HG03354 (cell line): Measurements from ENCODE around the gene NOS2.
A peak's percentile ranks its signal among the peaks of the same experiment; 100 is the strongest.
"Not testable (repeated sequence)": the region's sequence is repeated elsewhere in the genome, so short reads cannot be mapped to it uniquely, and the experiment has no call there.

Source experiments
- ATAC-seq: cut with Tn5 transposase; IDR thresholded peaks from one replicate; pipeline ENCODE4 v1.9.1; 2021; ENCODE audit warnings: mild to moderate bottlenecking; ENCODE audit not compliant: unreplicated experiment, poor library complexity, severe bottlenecking

Gene NOS2

DNA sequence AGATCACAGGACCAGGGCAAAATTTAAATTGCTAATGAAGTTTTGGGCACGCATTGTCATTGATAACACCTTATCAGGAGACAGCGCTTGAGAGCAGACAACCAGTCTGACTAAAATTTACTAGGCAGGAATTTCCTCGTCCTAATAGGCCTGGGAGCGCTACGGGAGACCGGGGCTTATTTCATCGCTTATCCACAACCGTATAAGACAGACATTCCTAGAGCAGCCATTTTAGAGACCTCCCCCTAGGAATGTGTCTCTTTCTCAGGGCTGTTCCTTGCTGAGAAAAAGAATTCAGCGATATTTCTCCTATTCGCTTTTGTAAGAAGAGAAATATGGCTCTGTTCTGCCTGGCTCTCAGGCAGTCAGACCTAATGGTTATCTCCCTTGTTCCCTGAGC lies 21.8 kb upstream of the NOS2 start:
- not testable (repeated sequence) for ATAC-seq

DNA sequence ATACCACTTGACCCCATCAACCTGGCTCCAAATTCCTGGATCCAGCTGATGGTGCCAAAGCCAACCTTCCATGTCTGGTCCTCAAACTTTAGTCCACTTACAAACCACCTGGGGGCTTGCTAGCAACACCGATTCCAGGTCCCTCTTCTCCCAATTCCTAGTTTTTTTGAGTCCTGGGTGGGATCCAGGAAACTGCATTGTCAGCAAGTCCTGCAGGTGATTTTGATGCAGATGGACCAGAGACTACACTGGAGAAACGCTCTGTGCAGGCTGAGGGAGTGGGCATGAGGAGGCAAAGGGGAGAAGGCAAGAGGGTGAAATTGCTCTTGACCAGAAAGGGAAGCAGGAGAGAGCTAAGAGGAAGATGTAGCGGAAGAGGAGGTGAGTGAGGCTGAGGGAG lies 21.0 kb upstream of the NOS2 start:
- ATAC-seq = no peak

DNA sequence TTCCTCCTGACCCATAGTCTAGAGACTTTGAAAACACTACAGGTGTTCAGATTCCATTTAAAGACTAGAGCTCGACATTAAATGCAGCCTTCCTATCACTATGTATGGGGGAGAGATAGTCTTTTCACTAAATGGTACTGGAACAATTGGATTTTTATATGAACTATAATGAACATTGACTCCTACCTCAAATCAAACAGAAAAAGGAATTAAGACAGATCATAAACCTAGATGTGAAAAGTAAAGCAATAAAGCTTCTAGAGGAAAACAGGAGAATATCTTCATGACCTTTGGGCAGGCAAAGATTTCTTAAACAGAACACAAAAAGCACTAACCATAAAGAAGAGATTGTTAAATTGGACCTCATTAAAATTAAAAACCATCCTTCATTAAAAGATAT lies 18.8 kb upstream of the NOS2 start:
- no peak for ATAC-seq

DNA sequence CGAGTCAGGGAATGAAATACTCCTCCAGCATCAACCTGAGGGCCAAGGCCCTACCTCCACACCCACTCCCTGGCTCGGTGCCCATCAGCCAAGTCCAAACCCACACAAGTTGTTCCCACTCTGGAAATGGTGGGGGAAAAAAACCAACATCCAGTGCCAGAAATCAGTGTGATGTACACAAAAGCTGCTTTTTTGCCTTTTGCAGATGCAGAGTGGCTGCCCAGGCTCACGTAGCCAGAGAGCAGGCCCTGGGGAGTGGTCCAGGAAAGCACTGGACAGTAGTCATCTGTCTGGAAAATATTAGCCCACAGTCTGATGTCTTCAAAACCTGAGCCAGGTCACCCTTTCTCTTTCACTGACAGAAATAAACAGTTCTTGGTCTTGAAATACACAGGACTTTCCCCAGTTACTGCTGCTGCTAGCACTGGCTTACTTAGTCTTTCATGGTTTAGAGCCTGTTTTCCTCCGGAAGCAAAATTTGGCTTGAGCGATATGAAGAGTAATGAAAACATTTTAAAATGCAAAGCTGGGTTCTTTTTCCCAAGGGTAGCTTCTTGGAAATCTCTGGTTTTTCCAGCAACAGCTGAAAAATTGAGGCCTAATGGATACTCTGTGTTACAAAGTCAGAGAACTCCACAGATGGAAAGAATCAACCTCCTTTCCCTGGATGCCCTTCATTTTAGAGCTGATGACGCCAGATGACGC lies 18.2 kb upstream of the NOS2 start:
- ATAC-seq = no peak

DNA sequence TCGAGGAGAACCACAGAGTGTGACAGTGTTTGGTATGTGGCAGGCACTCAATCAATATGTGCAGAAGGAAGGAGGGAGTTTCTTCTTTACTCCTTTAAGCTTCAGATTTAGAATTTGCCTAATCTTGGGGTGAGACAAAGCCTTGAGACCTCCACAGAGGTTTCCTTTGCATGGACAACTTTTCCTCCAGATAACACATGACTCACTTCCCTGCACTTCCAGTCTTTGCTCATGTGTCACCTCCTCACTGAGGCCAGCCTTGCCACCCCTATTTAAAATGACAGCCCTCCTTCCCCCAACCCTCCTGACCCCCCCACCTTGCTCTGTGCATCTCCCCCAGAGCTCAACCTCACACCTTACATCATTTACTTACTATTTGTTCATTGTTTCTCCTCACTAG lies 17.4 kb upstream of the NOS2 start:
- ATAC-seq = no peak

DNA sequence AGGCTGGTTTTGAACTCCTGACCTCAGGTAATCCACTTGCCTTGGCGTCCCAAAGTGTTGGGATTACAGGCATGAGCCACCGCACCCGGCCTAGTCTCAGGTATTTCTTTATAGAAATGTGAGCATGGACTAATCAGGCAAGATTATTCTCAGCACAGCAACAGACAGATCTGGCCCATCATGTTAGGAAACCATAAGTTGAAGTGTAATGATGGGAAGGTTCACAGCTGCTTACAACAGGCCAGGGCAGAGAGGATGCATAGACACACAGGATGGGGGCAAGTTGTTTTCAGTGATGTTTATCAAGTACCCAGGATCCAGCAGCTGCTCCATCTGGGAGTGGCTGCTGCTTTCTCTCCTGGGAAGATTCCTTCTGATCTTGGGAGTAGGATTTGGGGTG lies 16.6 kb upstream of the NOS2 start:
- no peak for ATAC-seq

DNA sequence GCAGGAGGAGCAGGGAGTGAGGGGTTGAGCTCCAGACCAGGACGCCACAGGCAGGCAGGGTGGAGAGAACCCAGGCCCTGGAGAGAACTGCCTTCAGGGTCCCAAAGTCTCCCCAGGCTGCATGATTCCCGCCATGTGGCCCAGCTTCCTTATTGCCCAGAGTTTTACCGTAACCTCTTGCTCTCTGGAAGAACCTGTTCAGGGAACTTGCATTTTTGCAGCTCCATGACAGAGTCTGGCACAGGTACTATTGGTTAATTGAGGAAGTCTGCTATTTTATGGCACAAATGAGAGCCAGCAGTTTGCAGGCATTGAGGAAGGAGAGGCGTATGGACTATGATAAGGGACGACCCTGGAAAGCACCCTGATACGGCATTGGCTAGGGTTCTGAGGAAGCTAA lies 11.6 kb upstream of the NOS2 start:
- ATAC-seq = no peak

DNA sequence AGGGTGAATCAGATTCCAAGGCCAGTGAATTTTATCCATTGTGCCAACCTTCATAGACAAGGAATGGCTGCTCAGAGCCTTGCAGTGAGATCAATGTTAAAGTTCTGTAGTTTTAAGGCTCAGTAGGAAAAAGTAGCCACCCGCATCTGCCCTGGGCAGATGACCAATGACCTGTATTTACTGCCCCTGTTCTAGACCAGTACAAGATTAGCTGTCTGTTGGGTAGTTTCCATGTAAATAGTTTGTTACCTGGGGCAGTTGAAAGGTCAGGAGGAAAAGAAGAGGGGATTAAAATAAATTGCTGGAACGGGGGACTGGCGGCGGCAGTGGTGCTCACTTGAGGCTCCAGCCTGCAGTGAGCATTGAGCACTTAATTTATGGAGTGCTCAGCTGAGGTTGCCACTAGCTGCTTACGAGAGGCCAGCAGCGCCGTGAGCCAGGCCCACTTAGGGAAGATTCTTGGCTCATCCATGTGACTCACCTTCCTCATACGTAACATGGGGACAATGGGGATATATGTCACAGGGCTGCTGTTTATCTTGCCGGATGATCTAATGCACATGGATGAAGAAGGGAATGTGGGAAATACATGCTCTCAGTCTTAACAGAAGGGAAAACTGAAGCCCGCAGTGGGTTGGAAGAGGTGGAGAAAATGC lies 10.7 kb upstream of the NOS2 start:
- no peak for ATAC-seq

DNA sequence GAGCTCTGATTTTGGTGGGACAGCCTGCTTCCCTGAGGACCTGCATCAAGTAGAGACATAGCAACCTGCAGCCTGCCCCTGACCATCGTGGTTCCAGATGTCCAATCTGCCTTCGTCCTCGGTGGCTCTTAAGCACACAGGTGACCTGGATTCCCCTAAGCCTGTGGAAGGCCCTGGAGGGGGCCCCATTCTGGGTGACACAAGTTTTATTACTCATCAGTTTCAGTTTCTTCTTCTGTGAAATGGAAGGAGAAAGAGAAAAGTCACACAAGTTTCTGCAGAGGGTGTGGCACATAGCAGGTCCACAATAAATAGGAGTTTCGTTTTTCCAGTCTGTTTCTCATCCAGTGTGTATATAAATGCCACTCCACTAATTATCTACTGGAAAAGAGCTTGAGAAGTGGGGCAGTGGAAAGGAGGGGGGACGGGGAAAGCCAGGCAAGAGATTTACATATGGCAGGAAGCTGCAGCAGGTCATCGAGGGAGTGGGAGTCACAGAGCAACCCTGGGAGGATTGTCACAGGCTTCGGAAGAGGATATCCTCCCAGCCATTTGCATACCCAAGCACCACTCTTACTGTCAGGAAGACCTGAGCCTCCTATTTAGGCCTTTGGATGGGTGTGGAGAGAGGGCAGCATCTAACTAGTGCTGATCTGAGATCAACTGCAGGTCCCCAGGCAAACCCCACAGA lies 10.0 kb upstream of the NOS2 start:
- ATAC-seq = peak; percentile 49

DNA sequence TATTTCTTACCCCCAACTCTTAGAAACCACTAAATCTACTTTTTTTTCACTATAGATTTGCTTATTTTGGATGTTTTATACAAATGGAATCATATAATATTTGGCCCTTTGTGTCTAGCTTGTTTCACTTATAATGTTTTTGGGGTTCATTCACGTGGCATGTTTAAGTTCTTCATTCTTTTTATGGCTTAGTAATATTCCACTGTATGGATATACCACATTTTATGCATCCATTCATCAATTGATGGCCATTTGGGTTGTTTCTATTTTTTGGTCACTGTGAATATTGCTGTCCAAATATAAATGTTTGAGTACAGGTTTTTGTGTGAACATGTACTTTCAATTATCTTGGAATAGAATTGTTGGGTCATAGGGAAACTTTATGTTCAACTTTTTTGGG lies 9.2 kb upstream of the NOS2 start:
- ATAC-seq = no peak

DNA sequence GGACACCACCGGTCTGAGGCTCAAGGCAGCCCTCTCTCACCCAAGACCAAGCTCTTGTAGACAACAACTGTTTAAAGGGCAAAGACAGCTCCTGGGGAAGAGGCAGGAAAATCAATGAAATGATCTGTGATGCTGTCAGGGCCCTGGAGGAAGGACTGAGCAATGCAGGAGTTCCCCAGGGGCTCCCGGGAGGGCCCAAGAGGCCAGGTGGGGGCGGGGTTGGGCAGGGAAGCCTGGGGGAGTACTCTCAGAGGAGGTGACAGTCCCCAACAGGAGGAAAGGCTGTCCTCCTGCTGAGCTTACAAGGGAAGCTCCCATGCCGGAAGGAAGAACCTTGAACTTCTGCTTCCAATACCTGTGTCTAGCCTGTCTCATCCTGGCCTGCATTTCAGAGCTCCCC lies 8.3 kb upstream of the NOS2 start:
- no peak for ATAC-seq

DNA sequence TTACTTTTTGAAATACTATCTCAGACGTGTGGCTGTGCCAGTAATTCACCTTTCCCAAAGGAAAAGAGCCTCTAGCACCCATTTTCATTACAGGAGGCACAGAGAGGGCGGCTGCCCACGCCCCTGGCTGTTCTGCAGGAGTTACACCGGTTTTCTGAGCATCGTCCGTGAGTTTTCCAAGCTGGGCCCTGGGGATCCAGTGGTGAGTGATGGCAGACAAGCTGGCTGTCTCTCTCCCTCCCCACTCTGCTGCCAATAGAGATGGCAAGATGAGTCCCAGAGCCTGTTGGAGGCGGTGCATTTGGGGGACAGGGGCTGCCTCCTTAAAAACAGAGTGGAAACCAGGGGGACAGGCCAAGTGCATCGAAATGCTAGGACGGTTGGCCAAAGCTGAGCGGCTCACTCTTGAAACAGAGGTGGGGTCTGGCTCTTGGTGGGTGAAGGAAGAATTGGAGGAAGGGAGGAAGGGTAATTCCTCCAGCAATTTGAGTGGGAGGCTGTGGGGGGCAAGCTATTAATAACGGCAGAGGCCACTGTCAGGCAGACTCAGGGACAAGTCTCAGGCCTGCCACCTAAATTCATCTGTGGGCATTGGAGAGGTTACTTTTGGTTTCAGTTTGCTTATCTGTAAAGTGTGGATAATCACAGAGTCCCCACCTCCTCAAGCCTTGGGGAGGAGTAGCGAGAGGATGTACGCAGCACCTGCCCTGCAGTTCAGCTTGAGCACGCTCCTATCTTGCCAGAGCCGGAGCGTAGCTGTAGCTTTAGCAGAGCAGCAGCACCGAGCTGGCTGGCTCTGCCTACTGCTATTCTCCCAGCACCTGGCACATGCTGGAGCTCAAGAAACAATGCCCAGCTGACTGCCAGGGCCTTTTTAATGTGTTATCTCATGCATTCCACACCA lies 7.5 kb upstream of the NOS2 start:
- peak; percentile 75 for ATAC-seq

DNA sequence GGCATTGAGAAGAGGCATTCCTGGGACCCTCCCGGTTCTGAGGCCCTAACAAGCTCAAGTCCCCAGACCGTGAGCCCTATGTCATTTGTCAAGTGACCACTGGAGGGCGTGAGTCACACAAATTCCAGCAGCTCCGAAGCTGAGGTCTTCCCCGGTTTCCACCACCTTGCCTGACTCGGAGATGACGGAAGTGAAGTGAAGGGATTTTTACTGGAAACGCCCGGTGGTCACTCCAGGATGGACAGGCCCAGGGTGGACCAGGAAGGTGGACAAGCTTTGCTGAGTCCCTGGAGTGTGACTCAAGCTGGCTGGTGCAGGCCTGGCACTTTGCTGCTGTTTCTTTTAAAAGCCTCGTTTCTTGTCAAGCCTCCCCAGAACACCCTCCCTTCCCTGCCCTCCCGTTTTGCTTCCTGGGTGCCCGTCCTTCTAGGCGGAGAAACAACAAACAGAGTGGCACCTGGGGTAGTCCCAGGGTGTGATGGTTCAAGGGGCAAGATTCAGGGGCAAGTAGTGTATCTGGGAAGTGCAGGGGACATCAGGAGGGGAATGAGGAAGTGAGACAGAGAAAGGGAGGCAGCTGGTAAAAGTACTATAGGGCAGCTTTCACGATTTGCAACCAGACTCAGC lies 5.3 kb upstream of the NOS2 start:
- ATAC-seq = peak; percentile 51

DNA sequence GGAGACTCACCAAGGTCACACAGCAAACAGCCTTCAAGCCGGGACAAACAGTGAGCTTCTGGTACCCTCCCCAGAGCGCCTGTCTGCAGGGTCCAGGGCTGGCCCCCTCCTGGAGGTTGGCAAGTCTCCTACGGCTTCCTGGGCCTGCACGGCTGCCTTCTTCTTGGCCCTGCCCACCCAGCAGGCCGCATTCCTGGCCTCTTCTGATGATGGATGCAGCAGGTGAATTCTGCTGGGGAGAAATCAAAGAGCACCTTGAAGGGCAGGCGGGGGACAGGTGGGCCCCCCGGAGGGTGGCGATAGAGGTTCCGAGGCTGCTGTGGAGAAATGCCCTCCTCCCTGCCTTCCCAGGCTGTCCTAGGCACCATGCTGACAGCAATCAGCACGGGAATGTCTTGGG lies 3.8 kb upstream of the NOS2 start:
- no peak for ATAC-seq

DNA sequence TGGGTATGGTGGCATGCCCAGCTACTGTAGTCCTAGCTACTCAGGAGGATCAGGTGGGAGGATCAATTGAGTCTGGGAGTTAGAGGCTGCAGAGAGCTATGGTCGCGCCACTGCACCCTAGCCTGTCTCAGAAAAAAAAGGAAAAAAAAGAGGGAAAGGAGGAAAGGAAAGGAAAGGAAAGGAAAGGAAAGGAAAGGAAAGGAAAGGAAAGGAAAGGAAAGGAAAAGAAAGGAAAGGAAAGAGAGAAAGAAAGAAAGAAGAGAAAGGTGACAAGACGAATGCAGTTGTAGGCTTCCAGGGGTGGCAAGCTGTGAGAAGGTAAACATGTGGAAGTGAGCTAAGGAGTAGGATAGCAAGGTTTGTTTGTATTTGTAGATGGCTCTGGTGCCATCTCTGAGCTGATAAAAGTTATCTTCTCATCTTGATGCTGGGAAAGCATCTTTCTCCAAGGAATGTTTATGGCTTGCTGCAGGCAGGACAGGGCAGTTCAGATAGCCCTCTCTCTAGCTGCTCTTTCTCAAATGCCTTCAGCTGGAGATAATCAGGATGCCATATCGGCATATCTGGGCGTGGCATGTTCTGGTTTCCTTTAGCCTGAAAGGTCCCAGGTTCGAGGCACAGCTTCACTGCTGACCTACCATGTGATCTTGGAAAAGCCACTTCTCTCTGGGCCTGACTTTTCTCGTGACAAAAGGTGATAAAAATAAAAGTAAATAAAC lies 2.8 kb upstream of the NOS2 start:
- no peak for ATAC-seq

DNA sequence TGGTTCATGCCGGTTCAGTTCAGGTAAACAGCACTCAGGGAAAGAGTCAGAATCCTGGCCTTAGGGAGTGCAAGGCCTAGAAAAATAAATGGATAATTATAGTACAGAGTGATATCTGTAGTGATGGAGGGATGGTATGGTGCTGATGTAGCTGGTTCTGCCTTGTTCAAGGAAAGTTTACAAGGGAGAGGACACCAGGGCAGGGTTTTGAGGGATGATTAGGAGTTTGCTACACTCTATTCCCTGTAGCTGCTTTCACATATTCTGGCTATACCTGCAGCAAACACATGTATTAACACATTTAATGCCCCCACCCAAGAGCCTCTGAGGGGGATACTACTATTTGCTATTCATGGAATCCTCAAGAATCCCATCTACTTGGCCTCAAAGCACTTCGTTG lies 1.7 kb upstream of the NOS2 start:
- no peak for ATAC-seq

DNA sequence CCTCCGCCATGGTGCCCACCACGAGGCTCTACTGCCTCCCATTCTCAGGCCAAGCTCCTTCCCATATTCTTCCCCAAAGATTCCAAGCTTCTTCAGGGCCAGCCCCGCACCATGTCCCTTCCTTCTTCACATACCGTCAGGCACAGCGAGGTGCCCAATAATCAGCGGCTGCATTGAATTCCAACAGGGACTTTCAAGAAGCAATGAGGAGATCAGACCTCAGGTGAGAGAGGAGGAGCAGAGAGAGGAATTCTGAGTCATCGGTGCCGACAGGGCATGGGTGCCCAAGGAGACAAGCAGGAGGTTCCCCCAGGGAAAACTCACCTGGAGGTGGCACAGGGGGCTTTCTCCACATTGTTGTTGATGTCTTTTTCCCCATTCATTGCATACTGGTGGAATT lies 2.0 kb downstream of the NOS2 start:
- ATAC-seq = no peak

DNA sequence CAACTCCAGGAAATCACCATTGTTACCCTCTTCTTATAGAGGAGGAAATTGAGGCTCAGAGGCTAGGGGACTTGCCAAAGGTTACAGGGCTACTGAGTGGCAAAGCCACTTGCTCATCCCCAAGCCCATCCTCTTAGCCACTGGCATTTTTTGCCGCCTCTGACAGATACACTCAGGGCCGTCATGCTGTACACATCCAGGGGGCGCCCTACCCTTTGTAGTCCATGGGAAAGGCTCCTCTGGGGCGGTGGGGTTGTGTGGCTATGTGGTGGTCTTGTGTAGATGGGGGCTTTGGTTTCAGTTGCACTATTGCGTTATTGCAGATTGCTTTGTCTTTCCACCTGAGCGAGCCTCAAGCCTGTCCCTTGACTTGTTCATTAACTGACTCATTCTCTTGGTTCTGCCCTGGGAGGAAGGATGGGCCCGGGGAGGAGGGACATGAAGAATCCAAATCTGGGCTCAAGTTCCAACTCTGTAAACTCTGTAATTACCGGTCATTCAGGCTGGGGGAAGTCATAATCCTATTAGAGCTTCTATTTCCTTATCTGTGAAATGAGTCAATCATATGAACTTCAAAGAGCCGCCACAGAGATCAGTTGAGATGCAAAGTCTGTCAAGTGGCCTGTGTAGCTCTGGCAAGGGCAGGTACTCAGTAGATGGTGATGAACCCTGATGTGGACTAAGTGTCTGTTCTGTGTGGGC lies 2.8 kb downstream of the NOS2 start:
- no peak for ATAC-seq
